Middle frontal gyrus (tissue), 1 donor: ENCODE results near the gene PLXNB3.

ENCODE experiments used
- DNase-seq: peaks from one replicate; pipeline ENCODE4 v3.0.0-alpha.2; 2015; ENCODE audit warnings: low spot score; ENCODE audit errors: extremely low spot score

PLXNB3 gene

GRCh38 chrX:153773741-153774575, 9.9 kb downstream of the PLXNB3 start:
- no peak for DNase-seq

DNA sequence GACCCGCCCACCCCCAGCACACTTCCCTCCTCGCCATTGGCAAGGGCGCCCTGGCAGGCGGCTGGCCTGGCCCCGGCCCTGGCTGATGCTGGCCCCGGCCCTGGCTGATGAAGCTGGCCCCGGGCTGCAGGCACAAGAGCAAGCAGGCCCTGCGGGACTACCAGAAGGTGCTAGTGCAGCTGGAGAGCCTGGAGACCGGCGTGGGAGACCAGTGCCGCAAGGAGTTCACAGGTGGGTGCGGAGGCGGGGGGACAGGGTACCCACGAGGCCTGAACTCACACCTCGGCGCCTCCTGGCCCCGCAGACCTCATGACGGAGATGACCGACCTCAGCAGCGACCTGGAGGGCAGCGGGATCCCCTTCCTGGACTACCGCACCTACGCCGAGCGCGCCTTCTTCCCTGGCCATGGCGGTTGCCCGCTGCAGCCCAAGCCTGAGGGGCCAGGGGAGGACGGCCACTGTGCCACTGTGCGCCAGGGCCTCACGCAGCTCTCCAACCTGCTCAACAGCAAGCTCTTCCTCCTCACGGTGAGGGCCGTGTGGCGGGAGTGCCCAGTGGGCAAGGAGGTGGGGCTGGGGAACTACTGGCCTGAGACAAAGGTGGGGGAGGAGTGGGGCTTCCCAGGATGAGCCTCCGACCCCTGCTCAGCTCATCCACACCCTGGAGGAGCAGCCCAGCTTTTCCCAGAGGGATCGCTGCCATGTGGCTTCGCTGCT, 10.7 kb downstream of the PLXNB3 start:
- DNase-seq = no peak

GRCh38 chrX:153775293-153776119, 11.5 kb downstream of the PLXNB3 start:
- no peak for DNase-seq

DNA sequence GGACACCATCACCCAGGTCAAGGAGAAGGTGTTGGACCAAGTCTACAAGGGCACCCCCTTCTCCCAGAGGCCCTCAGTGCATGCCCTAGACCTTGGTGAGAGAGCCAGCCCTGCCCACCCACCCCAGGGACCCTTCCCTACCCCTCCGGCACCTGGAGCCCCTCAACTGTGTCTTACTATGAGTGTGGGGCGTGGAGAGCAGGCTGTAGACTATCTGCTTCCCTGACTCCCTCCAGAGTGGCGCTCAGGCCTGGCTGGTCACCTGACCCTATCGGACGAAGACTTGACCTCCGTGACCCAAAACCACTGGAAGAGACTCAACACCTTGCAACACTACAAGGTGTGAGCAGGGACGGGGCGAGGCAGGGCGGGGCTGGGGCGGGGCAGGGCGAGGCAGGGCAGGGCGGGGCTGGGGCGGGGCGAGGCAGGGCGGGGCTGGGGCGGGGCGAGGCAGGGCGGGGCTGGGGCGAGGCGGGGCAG, 12.1 kb downstream of the PLXNB3 start:
- DNase-seq = no peak

DNA sequence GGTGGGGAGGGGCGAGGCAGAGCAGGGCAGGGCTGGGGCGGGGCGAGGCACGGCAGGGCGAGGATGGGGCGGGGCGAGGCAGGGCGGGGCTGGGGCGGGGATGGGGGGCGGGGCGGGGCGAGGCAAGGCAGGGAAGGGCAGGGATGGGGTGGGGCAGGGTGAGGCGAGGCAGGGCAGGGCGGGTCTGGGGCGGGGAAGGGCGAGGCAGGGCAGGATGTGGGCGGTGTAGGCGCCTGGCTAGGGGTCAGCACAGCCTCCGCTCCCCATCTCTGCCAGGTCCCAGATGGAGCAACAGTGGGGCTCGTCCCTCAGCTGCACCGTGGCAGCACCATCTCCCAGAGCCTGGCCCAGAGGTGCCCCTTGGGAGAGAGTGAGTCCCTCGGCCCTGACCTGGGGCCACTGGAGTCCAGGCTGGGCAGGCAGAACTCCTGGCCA, 12.6 kb downstream of the PLXNB3 start:
- DNase-seq = no peak

DNA sequence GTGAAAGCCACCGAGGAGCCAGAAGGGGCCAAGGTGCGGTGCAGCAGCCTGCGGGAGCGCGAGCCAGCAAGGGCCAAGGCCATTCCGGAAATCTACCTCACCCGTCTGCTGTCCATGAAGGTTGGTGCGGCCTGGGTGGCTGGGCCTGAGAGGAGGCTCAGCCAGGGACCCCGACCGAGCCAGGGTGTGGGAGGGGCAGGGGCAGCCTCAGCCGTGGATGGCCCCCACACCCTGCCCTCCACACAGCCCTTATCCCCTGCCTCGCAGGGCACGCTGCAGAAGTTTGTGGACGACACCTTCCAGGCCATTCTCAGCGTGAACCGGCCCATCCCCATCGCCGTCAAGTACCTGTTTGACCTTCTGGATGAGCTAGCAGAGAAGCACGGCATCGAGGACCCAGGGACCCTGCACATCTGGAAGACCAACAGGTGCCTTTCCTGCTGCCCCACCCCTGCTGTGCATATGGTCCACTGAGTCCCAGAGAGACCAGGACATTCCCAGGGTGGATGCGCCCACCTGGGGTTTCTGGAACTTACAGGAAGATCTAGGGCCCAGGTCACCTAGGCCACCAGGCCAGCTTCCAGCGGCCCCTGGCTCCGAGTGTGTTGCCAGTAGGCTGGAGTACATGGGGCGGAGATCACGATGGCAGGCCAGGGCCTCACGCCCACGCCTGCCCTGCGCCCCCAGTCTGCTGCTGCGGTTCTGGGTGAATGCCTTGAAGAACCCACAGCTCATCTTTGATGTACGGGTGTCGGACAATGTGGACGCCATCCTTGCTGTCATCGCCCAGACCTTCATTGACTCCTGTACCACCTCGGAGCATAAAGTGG, 13.4 kb downstream of the PLXNB3 start:
- DNase-seq = no peak

DNA sequence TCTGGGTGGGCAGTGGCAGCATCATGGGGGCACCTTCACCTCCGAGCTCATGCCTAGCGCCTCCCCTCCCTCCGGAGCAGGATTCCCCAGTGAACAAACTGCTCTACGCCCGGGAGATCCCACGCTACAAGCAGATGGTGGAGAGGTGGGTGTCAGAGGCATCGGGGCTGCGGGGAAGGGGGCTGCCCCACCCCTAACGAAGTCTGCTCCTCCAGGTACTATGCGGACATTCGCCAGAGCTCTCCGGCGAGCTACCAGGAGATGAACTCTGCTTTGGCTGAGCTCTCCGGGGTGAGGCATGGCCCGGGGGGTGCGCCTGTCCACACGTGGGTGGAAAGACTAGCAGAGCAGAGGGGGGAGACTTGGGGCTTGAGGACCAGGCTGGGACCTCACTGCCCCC, 14.1 kb downstream of the PLXNB3 start:
- no peak for DNase-seq

- no peak for DNase-seq
Measured at GRCh38 chrX:153778684-153779101, 14.6 kb downstream of the PLXNB3 start.

GRCh38 chrX:153779891-153780677, 16.0 kb downstream of the PLXNB3 start:
- no peak for DNase-seq

- no peak for DNase-seq
Measured at GRCh38 chrX:153780678-153781427, 16.8 kb downstream of the PLXNB3 start, which contains the start of gene SRPK3. Gene SRPK3, plus strand, starts transcription at chrX:153781041. Its CDS starts 46 bp downstream, at chrX:153781087.

DNA sequence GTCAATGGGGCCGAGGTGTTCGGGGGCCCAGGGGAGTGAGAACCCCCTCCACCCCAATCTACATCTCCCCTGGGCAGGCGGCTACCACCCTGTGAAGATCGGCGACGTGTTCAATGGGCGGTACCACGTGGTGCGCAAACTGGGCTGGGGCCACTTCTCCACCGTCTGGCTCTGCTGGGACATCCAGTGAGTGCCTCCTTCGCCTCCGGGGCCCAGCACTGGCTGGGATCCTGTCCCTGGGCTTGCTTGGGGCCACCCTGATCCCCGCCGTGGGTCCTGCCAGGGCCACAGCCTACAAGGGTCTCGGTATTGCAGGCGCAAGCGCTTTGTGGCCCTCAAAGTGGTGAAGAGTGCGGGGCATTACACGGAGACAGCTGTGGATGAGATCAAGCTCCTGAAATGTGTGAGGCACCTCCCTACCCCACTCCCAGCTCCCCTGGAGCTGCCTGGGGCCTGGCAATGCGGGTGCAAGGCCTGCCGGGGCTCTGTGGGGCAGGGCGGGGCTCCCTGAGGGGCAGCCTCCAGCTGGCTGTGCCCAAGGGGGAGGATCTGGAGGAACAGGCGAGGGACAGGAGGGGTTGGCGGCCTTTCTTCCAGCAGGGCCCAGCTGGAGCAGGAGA, 17.5 kb downstream of the PLXNB3 start:
- DNase-seq = no peak

DNA sequence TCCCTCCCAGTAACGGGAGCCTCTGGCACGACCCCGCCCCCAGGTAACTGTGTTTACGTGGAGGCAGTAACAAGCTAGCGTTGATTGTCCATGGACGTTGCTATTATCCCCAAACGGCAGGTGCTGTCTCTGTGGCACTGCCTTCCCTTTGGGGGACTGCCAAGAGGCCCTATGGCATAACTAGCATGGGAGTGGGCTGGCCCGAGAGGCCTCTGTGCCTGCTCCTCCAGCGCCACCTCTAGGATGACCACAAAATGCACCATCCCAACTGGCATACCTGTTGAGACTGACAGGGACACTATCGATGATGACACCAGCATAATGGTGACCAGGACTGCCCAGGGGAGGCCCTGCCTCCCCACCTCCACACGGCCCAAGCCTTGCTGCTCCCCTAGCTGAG, 18.3 kb downstream of the PLXNB3 start:
- no peak for DNase-seq

DNA sequence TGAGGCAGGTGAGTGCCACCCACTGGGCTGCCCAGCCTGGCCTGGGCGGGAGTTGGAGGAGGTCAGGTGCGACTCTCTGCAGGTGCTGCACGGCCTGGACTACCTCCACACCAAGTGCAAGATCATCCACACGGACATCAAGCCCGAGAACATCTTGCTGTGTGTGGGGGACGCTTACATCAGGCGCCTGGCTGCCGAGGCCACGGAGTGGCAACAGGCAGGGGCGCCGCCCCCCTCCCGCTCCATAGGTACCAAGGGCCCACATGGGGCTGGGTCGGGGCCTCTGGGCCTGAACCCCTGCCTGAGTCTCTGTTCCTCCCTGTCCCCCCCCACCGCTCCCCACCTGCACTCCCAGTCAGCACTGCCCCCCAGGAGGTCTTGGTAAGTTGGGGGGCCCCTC, 18.8 kb downstream of the PLXNB3 start:
- no peak for DNase-seq

GRCh38 chrX:153783378-153784013, 19.4 kb downstream of the PLXNB3 start:
- DNase-seq = no peak

GRCh38 chrX:153784325-153784967, 20.4 kb downstream of the PLXNB3 start:
- no peak for DNase-seq

GRCh38 chrX:153786669-153787068, 22.6 kb downstream of the PLXNB3 start:
- no peak for DNase-seq

- no peak for DNase-seq
Measured at GRCh38 chrX:153789654-153790053, 25.6 kb downstream of the PLXNB3 start.
